HepG2 (cell line): ENCODE data around the gene DDR2.

Experiments used
- ELF4 ChIP-seq: sonication (generic); formaldehyde crosslinking; IDR thresholded peaks from 2 replicates; pipeline ENCODE4 v1.5.0; 2020; ENCODE audit warnings: missing genetic modification reagents, mild to moderate bottlenecking, moderate library complexity, borderline replicate concordance
- ZBTB4 ChIP-seq: sonication (generic); formaldehyde crosslinking; IDR thresholded peaks from 2 replicates; pipeline ENCODE4 v1.4.0; 2020; ENCODE audit warnings: missing genetic modification reagents, mild to moderate bottlenecking, borderline replicate concordance
- ZNF24 ChIP-seq: fragments of 450-650 bp; IDR thresholded peaks from 2 replicates; pipeline ENCODE4 v1.6.1; 2017; ENCODE audit warnings: antibody characterized with exemption, mild to moderate bottlenecking
- ZNF281 ChIP-seq: sonication (generic); formaldehyde crosslinking; IDR thresholded peaks from 2 replicates; pipeline ENCODE4 v1.4.0; 2020; ENCODE audit warnings: missing genetic modification reagents, borderline replicate concordance
- ZNF337 ChIP-seq: sonication (generic); formaldehyde crosslinking; IDR thresholded peaks from 2 replicates; pipeline ENCODE4 v1.5.1; 2020; ENCODE audit warnings: missing genetic modification reagents, low read depth, mild to moderate bottlenecking, borderline replicate concordance

GRCh38 chr1:162688521-162688920 is 56.3 kb downstream of the DDR2 start:
- TF ChIP-seq ZNF337 (CRISPR knock-in tag) (no peak), ELF4 (CRISPR knock-in tag) (no peak), ZBTB4 (CRISPR knock-in tag) (no peak), ZNF24 (no peak), ZNF281 (no peak)
